ENCODE data around the gene NEAT1. TPM values are rescaled to one million over a fixed set of nuclear protein-coding genes. Genes with fewer than 3 reads are reported as not detected.

Gene NEAT1
- total and polyA plus RNA-seq, 9 of the 15 experiments (the other 6 are each of a cell fraction or from before 2014, with no cell fraction given) = 20.1 to 389 (median 62.8) TPM

- TF ChIP-seq L3MBTL2 (IDR thresholded peaks at IDR 0.05) (peak; percentile 49; the same call in 1 of the 2 replicates), ETS1 (conservative IDR thresholded peaks at IDR 0.05; ENCODE audit: control insufficient read depth, low read depth, low read length) (peak; percentile 84), ZNF766 (CRISPR knock-in tag; conservative IDR thresholded peaks at IDR 0.05) (no peak), RHOXF2B (CRISPR knock-in tag; conservative IDR thresholded peaks at IDR 0.05) (peak; percentile 74), MXI1 (IDR thresholded peaks at IDR 0.05; ENCODE audit: low read depth, low read length) (peak; percentile 80), ZNF165 (CRISPR knock-in tag; IDR thresholded peaks at IDR 0.05; ENCODE audit: borderline replicate concordance) (no peak), ZNF764 (CRISPR knock-in tag; IDR thresholded peaks at IDR 0.05; ENCODE audit: low read depth) (0 out of 2 replicates have a peak, but pooled peaks have one; percentile 5), ZNF644 (tag; IDR thresholded peaks at IDR 0.05; ENCODE audit: low read depth) (no peak), ZBTB17 (CRISPR knock-in tag; IDR thresholded peaks at IDR 0.05) (peak; percentile 69; the same call in 1 of the 2 replicates), RBM34 (IDR thresholded peaks at IDR 0.05; ENCODE audit: borderline replicate concordance, insufficient read depth, low read length) (no peak), RAD21 (CRISPR knock-in tag; conservative IDR thresholded peaks at IDR 0.05 in 1 of 2, IDR thresholded peaks at IDR 0.05 in 1 of 2) (no peak; a peak in 1 of 4 replicates), POLR2G (IDR thresholded peaks at IDR 0.05; ENCODE audit: low read depth, low read length) (peak; percentile 80)
- TF ChIP-seq, protein P1, sequence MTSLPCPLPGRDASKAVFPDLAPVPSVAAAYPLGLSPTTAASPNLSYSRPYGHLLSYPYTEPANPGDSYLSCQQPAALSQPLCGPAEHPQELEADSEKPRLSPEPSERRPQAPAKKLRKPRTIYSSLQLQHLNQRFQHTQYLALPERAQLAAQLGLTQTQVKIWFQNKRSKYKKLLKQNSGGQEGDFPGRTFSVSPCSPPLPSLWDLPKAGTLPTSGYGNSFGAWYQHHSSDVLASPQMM (CRISPR knock-in tag; IDR thresholded peaks at IDR 0.05) = peak; percentile 92
- TF ChIP-seq, protein P2, sequence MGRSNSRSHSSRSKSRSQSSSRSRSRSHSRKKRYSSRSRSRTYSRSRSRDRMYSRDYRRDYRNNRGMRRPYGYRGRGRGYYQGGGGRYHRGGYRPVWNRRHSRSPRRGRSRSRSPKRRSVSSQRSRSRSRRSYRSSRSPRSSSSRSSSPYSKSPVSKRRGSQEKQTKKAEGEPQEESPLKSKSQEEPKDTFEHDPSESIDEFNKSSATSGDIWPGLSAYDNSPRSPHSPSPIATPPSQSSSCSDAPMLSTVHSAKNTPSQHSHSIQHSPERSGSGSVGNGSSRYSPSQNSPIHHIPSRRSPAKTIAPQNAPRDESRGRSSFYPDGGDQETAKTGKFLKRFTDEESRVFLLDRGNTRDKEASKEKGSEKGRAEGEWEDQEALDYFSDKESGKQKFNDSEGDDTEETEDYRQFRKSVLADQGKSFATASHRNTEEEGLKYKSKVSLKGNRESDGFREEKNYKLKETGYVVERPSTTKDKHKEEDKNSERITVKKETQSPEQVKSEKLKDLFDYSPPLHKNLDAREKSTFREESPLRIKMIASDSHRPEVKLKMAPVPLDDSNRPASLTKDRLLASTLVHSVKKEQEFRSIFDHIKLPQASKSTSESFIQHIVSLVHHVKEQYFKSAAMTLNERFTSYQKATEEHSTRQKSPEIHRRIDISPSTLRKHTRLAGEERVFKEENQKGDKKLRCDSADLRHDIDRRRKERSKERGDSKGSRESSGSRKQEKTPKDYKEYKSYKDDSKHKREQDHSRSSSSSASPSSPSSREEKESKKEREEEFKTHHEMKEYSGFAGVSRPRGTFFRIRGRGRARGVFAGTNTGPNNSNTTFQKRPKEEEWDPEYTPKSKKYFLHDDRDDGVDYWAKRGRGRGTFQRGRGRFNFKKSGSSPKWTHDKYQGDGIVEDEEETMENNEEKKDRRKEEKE (IDR thresholded peaks at IDR 0.05; ENCODE audit: borderline replicate concordance in 1 of 2, control insufficient read depth in 1 of 2, low read depth in 2 of 2, low read length in 1 of 2) = peak; percentile 60 to 87; a peak in 3 of 4 replicates
- TF ChIP-seq, protein P3, sequence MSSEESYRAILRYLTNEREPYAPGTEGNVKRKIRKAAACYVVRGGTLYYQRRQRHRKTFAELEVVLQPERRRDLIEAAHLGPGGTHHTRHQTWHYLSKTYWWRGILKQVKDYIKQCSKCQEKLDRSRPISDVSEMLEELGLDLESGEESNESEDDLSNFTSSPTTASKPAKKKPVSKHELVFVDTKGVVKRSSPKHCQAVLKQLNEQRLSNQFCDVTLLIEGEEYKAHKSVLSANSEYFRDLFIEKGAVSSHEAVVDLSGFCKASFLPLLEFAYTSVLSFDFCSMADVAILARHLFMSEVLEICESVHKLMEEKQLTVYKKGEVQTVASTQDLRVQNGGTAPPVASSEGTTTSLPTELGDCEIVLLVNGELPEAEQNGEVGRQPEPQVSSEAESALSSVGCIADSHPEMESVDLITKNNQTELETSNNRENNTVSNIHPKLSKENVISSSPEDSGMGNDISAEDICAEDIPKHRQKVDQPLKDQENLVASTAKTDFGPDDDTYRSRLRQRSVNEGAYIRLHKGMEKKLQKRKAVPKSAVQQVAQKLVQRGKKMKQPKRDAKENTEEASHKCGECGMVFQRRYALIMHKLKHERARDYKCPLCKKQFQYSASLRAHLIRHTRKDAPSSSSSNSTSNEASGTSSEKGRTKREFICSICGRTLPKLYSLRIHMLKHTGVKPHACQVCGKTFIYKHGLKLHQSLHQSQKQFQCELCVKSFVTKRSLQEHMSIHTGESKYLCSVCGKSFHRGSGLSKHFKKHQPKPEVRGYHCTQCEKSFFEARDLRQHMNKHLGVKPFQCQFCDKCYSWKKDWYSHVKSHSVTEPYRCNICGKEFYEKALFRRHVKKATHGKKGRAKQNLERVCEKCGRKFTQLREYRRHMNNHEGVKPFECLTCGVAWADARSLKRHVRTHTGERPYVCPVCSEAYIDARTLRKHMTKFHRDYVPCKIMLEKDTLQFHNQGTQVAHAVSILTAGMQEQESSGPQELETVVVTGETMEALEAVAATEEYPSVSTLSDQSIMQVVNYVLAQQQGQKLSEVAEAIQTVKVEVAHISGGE (CRISPR knock-in tag; IDR thresholded peaks at IDR 0.05) = peak in 1 of 3 experiments; percentile 28; a peak in 1 of 6 replicates
These were observed 4.5 kb downstream of the NEAT1 start (continued) for GRCh38 chr11:65426839-65427690.

Measured in K562 (cell line).